Effector memory CD8-positive, alpha-beta T cell (primary cell): ENCODE data around the gene DMBX1.

Experiments
- ATAC-seq: fragments of 150-1000 bp; cut with Tn5 transposase; replicated peaks from 2 replicates; pipeline ENCODE4 v1.10.0; 2021; ENCODE audit warnings: mild to moderate bottlenecking, moderate library complexity
- DNase-seq, 3 experiments: peaks; one replicate each; pipeline ENCODE4 v3.0.0; 2021
- H3K27ac Mint-ChIP-seq, 2 donors: one replicate each; pipeline ENCODE4 v1.8.0; 2022; ENCODE audit warnings: mild to moderate bottlenecking in 2 of 2, mixed read lengths in 2 of 2, moderate library complexity in 2 of 2
- H3K27me3 Mint-ChIP-seq, 2 donors: one replicate each; pipeline ENCODE4 v1.8.0; 2022; ENCODE audit warnings: mixed read lengths in 2 of 2
- H3K36me3 Mint-ChIP-seq: one replicate; pipeline ENCODE4 v1.8.0; 2022; ENCODE audit warnings: mild to moderate bottlenecking, moderate library complexity, mixed read lengths; ENCODE audit not compliant: insufficient read depth
- H3K4me1 Mint-ChIP-seq, 2 donors: one replicate each; pipeline ENCODE4 v1.8.0; 2022; ENCODE audit warnings: low read depth in 2 of 2, mixed read lengths in 2 of 2
- H3K4me3 Mint-ChIP-seq, 2 donors: one replicate each; pipeline ENCODE4 v1.8.0; 2022; ENCODE audit warnings: mild to moderate bottlenecking in 2 of 2, mixed read lengths in 2 of 2, moderate library complexity in 2 of 2
- H3K9me3 Mint-ChIP-seq, 2 donors: one replicate each; pipeline ENCODE4 v1.8.0; 2022; ENCODE audit warnings: mixed read lengths in 2 of 2

DMBX1 gene

GRCh38 chr1:46522184-46522968 is 32.7 kb downstream of the DMBX1 start:
- no peaks in the 10 kb centered on the region for H3K36me3 Mint-ChIP-seq
- ATAC-seq = peak; percentile 24
- H3K4me3 Mint-ChIP-seq = peak overlapping the region in 1 of 2 donors; percentile 18
- H3K27me3 Mint-ChIP-seq = peaks cover 25 to 58% of the 10 kb centered on the region in 2 donors
- H3K9me3 Mint-ChIP-seq = no peaks in the 10 kb centered on the region
- DNase-seq = no peak
- peak overlapping the region in 1 of 2 donors; percentile 50 for H3K27ac Mint-ChIP-seq
- peaks cover 0 to 9% of the 10 kb centered on the region in 2 donors for H3K4me1 Mint-ChIP-seq

- Mint-ChIP-seq H3K4me3 (peak overlapping the region in 1 of 2 donors; percentile 18), H3K27ac (peak overlapping the region in 1 of 2 donors; percentile 50), H3K27me3 (peaks cover 20 to 58% of the 10 kb centered on the region in 2 donors), H3K4me1 (peaks cover 0 to 9% of the 10 kb centered on the region in 2 donors), H3K9me3 (no peaks in the 10 kb centered on the region), H3K36me3 (no peaks in the 10 kb centered on the region)
- no peak for ATAC-seq
- no peak for DNase-seq
These were observed 33.3 kb downstream of the DMBX1 start for GRCh38 chr1:46522969-46523320.

GRCh38 chr1:46523496-46524353 is 34.1 kb downstream of the DMBX1 start:
- H3K36me3 Mint-ChIP-seq = no peaks in the 10 kb centered on the region
- peaks cover 0 to 11% of the 10 kb centered on the region in 2 donors for H3K4me1 Mint-ChIP-seq
- no peaks in the 10 kb centered on the region for H3K9me3 Mint-ChIP-seq
- DNase-seq = no peak
- ATAC-seq = no peak
- H3K27me3 Mint-ChIP-seq = peaks cover 22 to 58% of the 10 kb centered on the region in 2 donors
- H3K27ac Mint-ChIP-seq = peak overlapping the region in 1 of 2 donors; percentile 50
- H3K4me3 Mint-ChIP-seq = no peak overlapping the region

GRCh38 chr1:46524843-46525242 is 35.2 kb downstream of the DMBX1 start:
- H3K36me3 Mint-ChIP-seq = no peaks in the 10 kb centered on the region
- no peaks in the 10 kb centered on the region for H3K9me3 Mint-ChIP-seq
- no peak for DNase-seq
- no peak overlapping the region for H3K27ac Mint-ChIP-seq
- peaks cover 29 to 57% of the 10 kb centered on the region in 2 donors for H3K27me3 Mint-ChIP-seq
- peaks cover 0 to 11% of the 10 kb centered on the region in 2 donors for H3K4me1 Mint-ChIP-seq
- no peak for ATAC-seq
- H3K4me3 Mint-ChIP-seq = no peak overlapping the region

GRCh38 chr1:46525253-46525983 is 35.8 kb downstream of the DMBX1 start:
- Mint-ChIP-seq H3K27me3 (peaks cover 29 to 51% of the 10 kb centered on the region in 2 donors), H3K27ac (no peak overlapping the region), H3K36me3 (no peaks in the 10 kb centered on the region), H3K4me1 (peaks cover 0 to 11% of the 10 kb centered on the region in 2 donors), H3K9me3 (no peaks in the 10 kb centered on the region), H3K4me3 (no peak overlapping the region)
- no peak for DNase-seq
- ATAC-seq = no peak

GRCh38 chr1:46526013-46526690 is 36.5 kb downstream of the DMBX1 start:
- peaks cover 0 to 11% of the 10 kb centered on the region in 2 donors for H3K4me1 Mint-ChIP-seq
- H3K36me3 Mint-ChIP-seq = no peaks in the 10 kb centered on the region
- ATAC-seq (no peak), DNase-seq (no peak)
- H3K27ac Mint-ChIP-seq = no peak overlapping the region
- H3K9me3 Mint-ChIP-seq = no peaks in the 10 kb centered on the region
- peaks cover 29 to 46% of the 10 kb centered on the region in 2 donors for H3K27me3 Mint-ChIP-seq
- H3K4me3 Mint-ChIP-seq = no peak overlapping the region

GRCh38 chr1:46526691-46527291 is 37.2 kb downstream of the DMBX1 start:
- Mint-ChIP-seq H3K27ac (no peak overlapping the region), H3K9me3 (no peaks in the 10 kb centered on the region), H3K27me3 (peaks cover 29 to 46% of the 10 kb centered on the region in 2 donors), H3K36me3 (no peaks in the 10 kb centered on the region), H3K4me1 (peaks cover 0 to 11% of the 10 kb centered on the region in 2 donors), H3K4me3 (no peak overlapping the region)
- DNase-seq (no peak), ATAC-seq (no peak)

GRCh38 chr1:46527474-46528296 is 38.0 kb downstream of the DMBX1 start:
- DNase-seq (peak; percentile 71 to 75 (median 71)), ATAC-seq (peak; percentile 63)
- Mint-ChIP-seq H3K4me3 (no peak overlapping the region), H3K36me3 (no peaks in the 10 kb centered on the region), H3K9me3 (no peaks in the 10 kb centered on the region), H3K27me3 (peaks cover 29 to 46% of the 10 kb centered on the region in 2 donors), H3K27ac (no peak overlapping the region), H3K4me1 (peaks cover 0 to 3% of the 10 kb centered on the region in 2 donors)

- no peak overlapping the region for H3K27ac Mint-ChIP-seq
- H3K4me1 Mint-ChIP-seq = peaks cover 0 to 2% of the 10 kb centered on the region in 2 donors
- ATAC-seq = no peak
- no peak for DNase-seq
- H3K9me3 Mint-ChIP-seq = no peaks in the 10 kb centered on the region
- H3K36me3 Mint-ChIP-seq = no peaks in the 10 kb centered on the region
- H3K27me3 Mint-ChIP-seq = peaks cover 29 to 46% of the 10 kb centered on the region in 2 donors
- no peak overlapping the region for H3K4me3 Mint-ChIP-seq
These were observed 38.8 kb downstream of the DMBX1 start for GRCh38 chr1:46528297-46528955.

- Mint-ChIP-seq H3K4me3 (no peak overlapping the region), H3K9me3 (no peaks in the 10 kb centered on the region), H3K27ac (no peak overlapping the region), H3K27me3 (peaks cover 29 to 46% of the 10 kb centered on the region in 2 donors), H3K36me3 (no peaks in the 10 kb centered on the region), H3K4me1 (peaks cover 5% of the 10 kb centered on the region in 2 donors)
- DNase-seq (no peak), ATAC-seq (no peak)
These were observed 39.5 kb downstream of the DMBX1 start for GRCh38 chr1:46529031-46529630.

GRCh38 chr1:46530311-46530710 is 40.7 kb downstream of the DMBX1 start:
- Mint-ChIP-seq H3K9me3 (no peaks in the 10 kb centered on the region), H3K36me3 (no peaks in the 10 kb centered on the region), H3K4me1 (peaks cover 5% of the 10 kb centered on the region in 2 donors), H3K27ac (no peak overlapping the region), H3K4me3 (no peak overlapping the region), H3K27me3 (peaks cover 23 to 36% of the 10 kb centered on the region in 2 donors)
- DNase-seq = no peak
- no peak for ATAC-seq
